ENCODE results near the gene SAMD4B.

Gene SAMD4B

GRCh38 chr19:39433480-39434079 is 91.4 kb downstream of the SAMD4B start:
- no peak for DNase-seq
- Histone ChIP-seq H3K9me3 (replicated peaks; ENCODE audit: insufficient read depth, low read length) (no peaks in the 10 kb centered on the region), H3K4me3 (ENCODE audit: low read length) (no peak overlapping the region), H3K27ac (ENCODE audit: low read length) (peak overlapping the region; percentile 65; the same call in 1 of the 2 replicates), H3F3A (ENCODE audit: insufficient read depth, low read length) (peaks cover 51% of the 10 kb centered on the region), H3K27me3 (replicated peaks; ENCODE audit: insufficient read depth, low read length) (no peaks in the 10 kb centered on the region), H3K9ac (ENCODE audit: low read length) (no peak overlapping the region), H3K36me3 (replicated peaks; ENCODE audit: insufficient read depth, low read length) (peaks cover 16% of the 10 kb centered on the region), H3K4me2 (ENCODE audit: low read depth, low read length) (peak overlapping the region; percentile 68; the same call in 1 of the 2 replicates), H3K4me1 (ENCODE audit: low read length) (peaks cover 46% of the 10 kb centered on the region), H3K9me2 (replicated peaks; ENCODE audit: insufficient read depth, low read length) (no peaks in the 10 kb centered on the region), H3K79me2 (ENCODE audit: low read length) (peaks cover 31% of the 10 kb centered on the region), H2AFZ (ENCODE audit: low read length) (no peak overlapping the region), H4K20me1 (ENCODE audit: insufficient read depth, low read length) (peaks cover 15% of the 10 kb centered on the region)
- no peak for TF ChIP-seq EZH2 (optimal IDR thresholded peaks at IDR 0.05; ENCODE audit: low read depth, low read length)
- TF ChIP-seq, protein P1, sequence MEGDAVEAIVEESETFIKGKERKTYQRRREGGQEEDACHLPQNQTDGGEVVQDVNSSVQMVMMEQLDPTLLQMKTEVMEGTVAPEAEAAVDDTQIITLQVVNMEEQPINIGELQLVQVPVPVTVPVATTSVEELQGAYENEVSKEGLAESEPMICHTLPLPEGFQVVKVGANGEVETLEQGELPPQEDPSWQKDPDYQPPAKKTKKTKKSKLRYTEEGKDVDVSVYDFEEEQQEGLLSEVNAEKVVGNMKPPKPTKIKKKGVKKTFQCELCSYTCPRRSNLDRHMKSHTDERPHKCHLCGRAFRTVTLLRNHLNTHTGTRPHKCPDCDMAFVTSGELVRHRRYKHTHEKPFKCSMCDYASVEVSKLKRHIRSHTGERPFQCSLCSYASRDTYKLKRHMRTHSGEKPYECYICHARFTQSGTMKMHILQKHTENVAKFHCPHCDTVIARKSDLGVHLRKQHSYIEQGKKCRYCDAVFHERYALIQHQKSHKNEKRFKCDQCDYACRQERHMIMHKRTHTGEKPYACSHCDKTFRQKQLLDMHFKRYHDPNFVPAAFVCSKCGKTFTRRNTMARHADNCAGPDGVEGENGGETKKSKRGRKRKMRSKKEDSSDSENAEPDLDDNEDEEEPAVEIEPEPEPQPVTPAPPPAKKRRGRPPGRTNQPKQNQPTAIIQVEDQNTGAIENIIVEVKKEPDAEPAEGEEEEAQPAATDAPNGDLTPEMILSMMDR (IDR thresholded peaks at IDR 0.05; ENCODE audit: low read length), result no peak
- no peak for TF ChIP-seq EZH2phosphoT487 (IDR thresholded peaks at IDR 0.05; ENCODE audit: low read length)

- no peak for DNase-seq
- Histone ChIP-seq H3K4me3 (ENCODE audit: low read length) (peak overlapping the region; percentile 100), H3K9ac (ENCODE audit: low read length) (peak overlapping the region; percentile 96), H3K27ac (ENCODE audit: low read length) (peak overlapping the region; percentile 65; the same call in 1 of the 2 replicates), H3K9me2 (replicated peaks; ENCODE audit: insufficient read depth, low read length) (no peaks in the 10 kb centered on the region), H3K4me2 (ENCODE audit: low read depth, low read length) (peak overlapping the region; percentile 68), H3F3A (ENCODE audit: insufficient read depth, low read length) (peaks cover 51% of the 10 kb centered on the region), H2AFZ (ENCODE audit: low read length) (no peak overlapping the region), H3K79me2 (ENCODE audit: low read length) (peaks cover 31% of the 10 kb centered on the region), H3K27me3 (replicated peaks; ENCODE audit: insufficient read depth, low read length) (no peaks in the 10 kb centered on the region), H3K9me3 (replicated peaks; ENCODE audit: insufficient read depth, low read length) (no peaks in the 10 kb centered on the region), H3K4me1 (ENCODE audit: low read length) (peaks cover 46% of the 10 kb centered on the region), H3K36me3 (replicated peaks; ENCODE audit: insufficient read depth, low read length) (peaks cover 16% of the 10 kb centered on the region), H4K20me1 (ENCODE audit: insufficient read depth, low read length) (peaks cover 15% of the 10 kb centered on the region)
- no peak for TF ChIP-seq EZH2phosphoT487 (IDR thresholded peaks at IDR 0.05; ENCODE audit: low read length)
Observed at GRCh38 chr19:39434123-39435076, 92.2 kb downstream of the SAMD4B start.
